PC-3 (cell line): ENCODE results near the gene NTRK2. TPM values are rescaled to one million over a fixed set of nuclear protein-coding genes. Genes with fewer than 3 reads are reported as not detected.
A peak's percentile ranks its signal among the peaks of the same experiment; 100 is the strongest.

Experiments used
- ATAC-seq: fragments of 200-7000 bp; cut with Tn5 transposase; 2 replicates; pipeline ENCODE4 v1.9.1; 2020; ENCODE audit warnings: mild to moderate bottlenecking, moderate library complexity
- BruUV-seq: library from RNA; stranded (reverse); fragments of 400-500 nt; replicated peaks from 2 replicates; lab custom pipeline; 2021; lab: Mats Ljungman, UMichigan
- CTCF ChIA-PET: fragments of 300-600 bp; sonication (Branson Sonifier 250); formaldehyde crosslinking; loops from one replicate; lab custom pipeline; 2022; ENCODE audit warnings: antibody characterized with exemption; lab: Charles Lee
- POLR2A ChIA-PET: fragments of 300-600 bp; sonication (Branson Sonifier 250); formaldehyde crosslinking; loops from one replicate; lab custom pipeline; 2022; ENCODE audit warnings: antibody characterized with exemption; ENCODE audit not compliant: unreplicated experiment; lab: Charles Lee
- DNase-seq: peaks from one replicate; pipeline ENCODE4 v3.0.0-alpha.2; 2015
- H2AFZ ChIP-seq: fragments of 300-600 bp; sonication (generic); 2 replicates; pipeline ENCODE4 v1.6.0; 2016; ENCODE audit warnings: antibody characterized with exemption, low read length
- H3F3A ChIP-seq: fragments of 300-600 bp; sonication (generic); one replicate; pipeline ENCODE4 v1.6.0; 2017; ENCODE audit warnings: antibody characterized with exemption, low read length, control low read depth, mild to moderate bottlenecking; ENCODE audit not compliant: unreplicated experiment
- H3K27ac ChIP-seq: fragments of 300-600 bp; sonication (generic); 2 replicates; pipeline ENCODE4 v1.5.1; 2016; ENCODE audit warnings: mild to moderate bottlenecking, low read length
- H3K27me3 ChIP-seq: fragments of 300-600 bp; sonication (generic); 2 replicates; pipeline ENCODE4 v1.6.1; 2016; ENCODE audit warnings: low read length, mixed read lengths
- H3K36me3 ChIP-seq: fragments of 300-600 bp; sonication (generic); 2 replicates; pipeline ENCODE4 v1.6.1; 2016; ENCODE audit warnings: low read depth, mixed run types, low read length, mixed read lengths
- H3K4me1 ChIP-seq: fragments of 300-600 bp; sonication (generic); 2 replicates; pipeline ENCODE4 v1.5.1; 2016; ENCODE audit warnings: low read length; ENCODE audit not compliant: insufficient read depth
- H3K4me2 ChIP-seq: fragments of 300-600 bp; sonication (generic); 2 replicates; pipeline ENCODE4 v1.6.0; 2016; ENCODE audit warnings: low read length
- H3K4me3 ChIP-seq: fragments of 300-600 bp; sonication (generic); 2 replicates; pipeline ENCODE4 v1.5.1; 2016; ENCODE audit warnings: mild to moderate bottlenecking, low read length, mixed read lengths
- H3K79me2 ChIP-seq: fragments of 300-600 bp; sonication (generic); 2 replicates; pipeline ENCODE4 v1.6.1; 2017; ENCODE audit warnings: low read length, mixed read lengths
- H3K9ac ChIP-seq: fragments of 300-600 bp; sonication (generic); 2 replicates; pipeline ENCODE4 v1.6.0; 2016; ENCODE audit warnings: mild to moderate bottlenecking, low read length
- H3K9me2 ChIP-seq: fragments of 300-600 bp; sonication (generic); replicated peaks from 2 replicates; pipeline ENCODE4 v1.6.1; 2016; ENCODE audit warnings: mixed run types, low read length, mixed read lengths
- H3K9me3 ChIP-seq: fragments of 300-600 bp; sonication (generic); 2 replicates; pipeline ENCODE4 v1.6.1; 2016; ENCODE audit warnings: low read length, mixed read lengths
- H4K20me1 ChIP-seq: fragments of 300-600 bp; sonication (generic); 2 replicates; pipeline ENCODE4 v1.6.1; 2016; ENCODE audit warnings: low read length, mixed read lengths
- EZH2 ChIP-seq: fragments of 300-600 bp; sonication (generic); IDR thresholded peaks from one replicate; pipeline ENCODE4 v1.6.1; 2017; ENCODE audit warnings: antibody characterized with exemption, mild to moderate bottlenecking, low read length; ENCODE audit not compliant: unreplicated experiment
- EZH2phosphoT487 ChIP-seq: fragments of 300-600 bp; sonication (generic); IDR thresholded peaks from 2 replicates; pipeline ENCODE4 v1.6.1; 2018; ENCODE audit warnings: mild to moderate bottlenecking, antibody characterized with exemption, low read length, borderline replicate concordance
- intact Hi-C: fragments of 100-400 bp; cut with micrococcal nuclease; formaldehyde crosslinking; loops from 2 replicates; pipeline ENCODE4 v1.9.0; 2023
- total RNA-seq: library from RNA; depleted of rRNA; stranded (reverse); fragments of >200 nt; gene quantifications from 2 replicates; pipeline ENCODE4 v1.2.3, GENCODE V29; 2014
- TF ChIP-seq, protein P1 (sequence below): fragments of 300-600 bp; sonication (generic); conservative IDR thresholded peaks from 2 replicates; pipeline ENCODE4 v1.5.1; 2017; ENCODE audit warnings: antibody characterized with exemption, low read depth, mild to moderate bottlenecking, low read length

NTRK2 gene
- total RNA-seq, 1 experiment from 2014 or later = not detected

GRCh38 chr9:84969736-84970135 is 300.2 kb downstream of the NTRK2 start:
- no peaks in the 10 kb centered on the region for H3K36me3 ChIP-seq
- no peak overlapping the region for H3K27ac ChIP-seq
- no peaks in the 10 kb centered on the region for H3F3A ChIP-seq
- H3K4me2 ChIP-seq = no peak overlapping the region
- no peak overlapping the region for H2AFZ ChIP-seq
- no peaks in the 10 kb centered on the region for H3K27me3 ChIP-seq
- intact Hi-C loops = no loop called here
- ChIA-PET CTCF (no interaction called here), POLR2A (no interaction called here)
- ATAC-seq (no peak), DNase-seq (no peak)
- TF ChIP-seq EZH2 = no peak
- no TSS peak for BruUV-seq
- no peaks in the 10 kb centered on the region for H3K79me2 ChIP-seq
- H3K9me2 ChIP-seq = no peaks in the 10 kb centered on the region
- no peaks in the 10 kb centered on the region for H3K9me3 ChIP-seq
- no peak overlapping the region for H3K4me3 ChIP-seq
- no peak overlapping the region for H3K9ac ChIP-seq
- H3K4me1 ChIP-seq = no peaks in the 10 kb centered on the region
- H4K20me1 ChIP-seq = no peaks in the 10 kb centered on the region

DNA sequence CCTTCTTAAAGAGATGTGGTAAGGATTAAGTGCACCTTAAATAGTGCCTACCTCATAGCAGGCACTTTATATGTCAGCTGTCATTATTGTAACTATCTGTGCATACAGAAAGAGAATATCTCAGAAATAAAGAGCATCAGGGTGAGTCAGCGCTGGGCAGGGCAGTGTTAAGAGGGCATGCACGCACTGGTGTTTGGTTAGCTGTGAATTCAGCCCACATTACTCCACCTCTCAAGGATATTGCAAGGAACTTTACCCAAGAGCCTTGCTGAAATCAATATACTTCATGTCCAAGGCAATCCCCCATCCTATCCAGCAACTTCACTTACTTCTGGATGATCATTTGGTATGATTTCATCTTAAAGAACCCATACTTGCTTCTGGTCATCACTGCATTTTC is 300.9 kb downstream of the NTRK2 start:
- no peaks in the 10 kb centered on the region for H3K9me2 ChIP-seq
- peak; percentile 10 for DNase-seq
- H3K4me1 ChIP-seq = no peaks in the 10 kb centered on the region
- CTCF ChIA-PET = no interaction called here
- no peaks in the 10 kb centered on the region for H3K27me3 ChIP-seq
- TF ChIP-seq, protein P1, sequence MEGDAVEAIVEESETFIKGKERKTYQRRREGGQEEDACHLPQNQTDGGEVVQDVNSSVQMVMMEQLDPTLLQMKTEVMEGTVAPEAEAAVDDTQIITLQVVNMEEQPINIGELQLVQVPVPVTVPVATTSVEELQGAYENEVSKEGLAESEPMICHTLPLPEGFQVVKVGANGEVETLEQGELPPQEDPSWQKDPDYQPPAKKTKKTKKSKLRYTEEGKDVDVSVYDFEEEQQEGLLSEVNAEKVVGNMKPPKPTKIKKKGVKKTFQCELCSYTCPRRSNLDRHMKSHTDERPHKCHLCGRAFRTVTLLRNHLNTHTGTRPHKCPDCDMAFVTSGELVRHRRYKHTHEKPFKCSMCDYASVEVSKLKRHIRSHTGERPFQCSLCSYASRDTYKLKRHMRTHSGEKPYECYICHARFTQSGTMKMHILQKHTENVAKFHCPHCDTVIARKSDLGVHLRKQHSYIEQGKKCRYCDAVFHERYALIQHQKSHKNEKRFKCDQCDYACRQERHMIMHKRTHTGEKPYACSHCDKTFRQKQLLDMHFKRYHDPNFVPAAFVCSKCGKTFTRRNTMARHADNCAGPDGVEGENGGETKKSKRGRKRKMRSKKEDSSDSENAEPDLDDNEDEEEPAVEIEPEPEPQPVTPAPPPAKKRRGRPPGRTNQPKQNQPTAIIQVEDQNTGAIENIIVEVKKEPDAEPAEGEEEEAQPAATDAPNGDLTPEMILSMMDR = no peak
- TF ChIP-seq EZH2phosphoT487 (no peak), EZH2 (no peak)
- no peaks in the 10 kb centered on the region for H4K20me1 ChIP-seq
- POLR2A ChIA-PET = no interaction called here
- no peak overlapping the region for H3K4me3 ChIP-seq
- no peak overlapping the region for H3K27ac ChIP-seq
- no TSS peak for BruUV-seq
- ATAC-seq = no peak
- no peak overlapping the region for H2AFZ ChIP-seq
- H3K9ac ChIP-seq = no peak overlapping the region
- no peak overlapping the region for H3K4me2 ChIP-seq
- no peaks in the 10 kb centered on the region for H3K36me3 ChIP-seq
- no peaks in the 10 kb centered on the region for H3K9me3 ChIP-seq
- intact Hi-C loops = no loop called here
- H3K79me2 ChIP-seq = no peaks in the 10 kb centered on the region
- no peaks in the 10 kb centered on the region for H3F3A ChIP-seq

DNA sequence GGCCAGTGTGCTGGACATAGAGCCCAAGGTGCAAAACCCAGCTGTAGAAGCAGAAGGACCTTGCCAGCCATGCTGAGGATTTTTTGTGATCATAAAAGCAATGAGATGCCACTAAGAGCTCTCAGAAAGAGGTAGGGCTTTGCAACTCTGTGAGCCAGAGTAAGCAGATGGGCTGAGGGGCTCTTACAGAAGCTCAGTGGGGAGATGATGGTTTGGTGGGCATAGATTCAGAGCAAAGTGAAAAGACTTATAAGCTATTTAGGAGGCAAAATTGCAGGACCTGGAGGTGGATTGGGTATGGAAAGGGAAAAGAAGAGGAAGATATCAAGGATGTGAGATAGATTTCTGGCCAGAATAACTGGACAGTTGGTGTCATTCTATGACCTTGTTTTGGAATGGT is 302.0 kb downstream of the NTRK2 start:
- no peaks in the 10 kb centered on the region for H3K79me2 ChIP-seq
- ATAC-seq (no peak), DNase-seq (no peak)
- H4K20me1 ChIP-seq = no peaks in the 10 kb centered on the region
- H3K9me2 ChIP-seq = no peaks in the 10 kb centered on the region
- no peak overlapping the region for H3K9ac ChIP-seq
- intact Hi-C loops = no loop called here
- no peaks in the 10 kb centered on the region for H3K4me1 ChIP-seq
- ChIA-PET CTCF (no interaction called here), POLR2A (no interaction called here)
- H3K4me2 ChIP-seq = no peak overlapping the region
- TF ChIP-seq EZH2phosphoT487 (no peak), EZH2 (no peak)
- TF ChIP-seq, protein P1 = no peak
- no TSS peak for BruUV-seq
- H3K9me3 ChIP-seq = no peaks in the 10 kb centered on the region
- no peak overlapping the region for H2AFZ ChIP-seq
- no peaks in the 10 kb centered on the region for H3K27me3 ChIP-seq
- H3K27ac ChIP-seq = no peak overlapping the region
- H3K4me3 ChIP-seq = no peak overlapping the region
- no peaks in the 10 kb centered on the region for H3K36me3 ChIP-seq
- H3F3A ChIP-seq = no peaks in the 10 kb centered on the region
